K562 (cell line): Measurements from ENCODE around the gene LRFN3. TPM values are rescaled to one million over a fixed set of nuclear protein-coding genes. Genes with fewer than 3 reads are reported as not detected.

Experiments used
- MAZ ChIP-seq, 2 experiments: fragments of 450-650 bp in 1 of 2; sonication (generic) in 1 of 2; formaldehyde crosslinking; IDR thresholded peaks in 1 of 2; conservative IDR thresholded peaks in 1 of 2; 2 replicates each; pipeline versions ENCODE4 v1.4.0 to v1.5.0; 2020; ENCODE audit warnings: mild to moderate bottlenecking in 1 of 2, missing genetic modification reagents in 1 of 2
- MTA1 ChIP-seq: fragments of 450-650 bp; IDR thresholded peaks from 2 replicates; pipeline ENCODE4 v1.6.1; 2017; ENCODE audit warnings: borderline replicate concordance
- NCOA2 ChIP-seq, 2 experiments: fragments of 450-650 bp; IDR thresholded peaks; 2 replicates each; pipeline ENCODE4 v1.6.1; 2018; ENCODE audit warnings: mild to moderate bottlenecking in 2 of 2, moderate library complexity in 1 of 2; ENCODE audit not compliant: partially characterized antibody in 2 of 2
- RBM15 ChIP-seq: fragments of 200-400 bp; formaldehyde crosslinking; IDR thresholded peaks from 2 replicates; pipeline ENCODE4 v1.6.1; 2018; ENCODE audit warnings: mild to moderate bottlenecking, low read length, moderate library complexity; ENCODE audit not compliant: insufficient read depth
- SNAPC5 ChIP-seq: fragments of 250-450 bp; sonication (Bioruptor Pico); IDR thresholded peaks from 2 replicates; pipeline ENCODE4 v1.8.0; 2021; ENCODE audit warnings: moderate library complexity, mild to moderate bottlenecking, inconsistent platforms
- TOE1 ChIP-seq, 2 experiments: fragments of 450-650 bp in 1 of 2; sonication (generic) in 1 of 2; formaldehyde crosslinking in 1 of 2; IDR thresholded peaks; 2 replicates each; pipeline versions ENCODE4 v1.7.1 to v1.8.0; 2016 to 2022; ENCODE audit warnings: borderline replicate concordance in 2 of 2, mild to moderate bottlenecking in 2 of 2, antibody characterized with exemption in 1 of 2, inconsistent platforms in 1 of 2, low read depth in 1 of 2, missing genetic modification reagents in 1 of 2, moderate library complexity in 1 of 2
- TSHZ1 ChIP-seq: fragments of 250-450 bp; sonication (Bioruptor Pico); IDR thresholded peaks from 2 replicates; pipeline ENCODE4 v1.4.0; 2020; ENCODE audit warnings: mild to moderate bottlenecking, moderate library complexity
- XRCC4 ChIP-seq: IDR thresholded peaks from one replicate; pipeline ENCODE4 v1.6.1; 2011; ENCODE audit not compliant: insufficient read depth, insufficient read length; ENCODE audit errors: extremely low read depth
- ZNF274 ChIP-seq: IDR thresholded peaks from 2 replicates; pipeline ENCODE4 v1.6.1; 2011; ENCODE audit warnings: low read depth, mild to moderate bottlenecking, low read length, moderate library complexity, borderline replicate concordance
- ZNF318 ChIP-seq, 2 experiments: fragments of 450-650 bp; IDR thresholded peaks; 2 replicates each; pipeline ENCODE4 v1.6.1; 2016; ENCODE audit warnings: mild to moderate bottlenecking in 2 of 2, borderline replicate concordance in 1 of 2, low read depth in 1 of 2, moderate library complexity in 1 of 2
- ZNF699 ChIP-seq: fragments of 250-450 bp; sonication (Bioruptor Pico); IDR thresholded peaks from 2 replicates; pipeline ENCODE4 v1.8.0; 2021; ENCODE audit warnings: mild to moderate bottlenecking, moderate library complexity; ENCODE audit not compliant: insufficient replicate concordance
- polyA plus RNA-seq, 8 experiments: library from polyadenylated mRNA; depleted of rRNA in 4 of 8; stranded (reverse) in 5 of 8; unstranded in 3 of 8; fragments of >200 nt; fragmentation: Nextera tagmentation in 2 of 8; fragmentation: Illumina TruSeq in 1 of 8; extraction: Ambion mirVana in 2 of 8; extraction: Trizol in 1 of 8; gene quantifications; 2 replicates each; pipeline versions ENCODE4 v1.2.1 to v1.2.3, GENCODE V29; 2011 to 2014; ENCODE audit warnings: inconsistent platforms in 1 of 8, missing spikeins in 1 of 8
- total RNA-seq, 7 experiments: library from RNA; depleted of rRNA in 6 of 7; stranded (reverse); fragments of >200 nt in 6 of 7; fragmentation: Illumina TruSeq in 2 of 7; extraction: Trizol in 2 of 7; gene quantifications; 2 replicates each; pipeline versions ENCODE4 v1.2.1 to v1.2.3, GENCODE V29; 2011 to 2021; ENCODE audit warnings: low replicate concordance in 1 of 7

Gene LRFN3
- total and polyA plus RNA-seq, 9 of the 15 experiments (the other 6 are each of a cell fraction or from before 2014, with no cell fraction given) = 0.03 to 0.12 (median 0.11) TPM; not detected in 6

GRCh38 chr19:35908973-35909683, 27.0 kb upstream of the LRFN3 start (continued):
- TF ChIP-seq ZNF318 (IDR thresholded peaks at IDR 0.05; ENCODE audit: borderline replicate concordance in 1 of 2, low read depth in 1 of 2) (peak in 1 of 2 experiments; percentile 76; a peak in 2 of 4 replicates), TSHZ1 (CRISPR knock-in tag) (no peak), ZNF274 (no peak), ZNF699 (no peak), NCOA2 (IDR thresholded peaks at IDR 0.05; ENCODE audit: partially characterized antibody in 2 of 2) (no peak), RBM15 (no peak), MAZ (CRISPR knock-in tag; conservative IDR thresholded peaks at IDR 0.05 in 1 of 2, IDR thresholded peaks at IDR 0.05 in 1 of 2) (peak in 1 of 2 experiments; percentile 52; a peak in 1 of 4 replicates), XRCC4 (no peak), MTA1 (no peak; the same call in 1 of the 2 replicates), TOE1 (IDR thresholded peaks at IDR 0.05; ENCODE audit: borderline replicate concordance) (0 out of 2 replicates have a peak, but pooled peaks have one; percentile 28), TOE1 (CRISPR knock-in tag; IDR thresholded peaks at IDR 0.05; ENCODE audit: borderline replicate concordance, low read depth) (no peak), SNAPC5 (CRISPR knock-in tag) (no peak)
